H1 (cell line): ENCODE measurements around the gene GPR26. TPM values are rescaled to one million over a fixed set of nuclear protein-coding genes. Genes with fewer than 3 reads are reported as not detected.

ENCODE experiments used
- CTBP2 ChIP-seq: IDR thresholded peaks from 2 replicates; pipeline ENCODE4 v1.7.0; 2011; ENCODE audit warnings: borderline replicate concordance, mild to moderate bottlenecking, moderate library complexity, mixed read lengths, low read length; ENCODE audit not compliant: insufficient read depth, insufficient read length
- HDAC6 ChIP-seq: IDR thresholded peaks from one replicate; pipeline ENCODE4 v1.7.1; 2012; ENCODE audit warnings: low read depth, mild to moderate bottlenecking, inconsistent platforms, low read length, moderate library complexity
- RAD21 ChIP-seq, 2 experiments: IDR thresholded peaks in 1 of 2; conservative IDR thresholded peaks in 1 of 2; 2 replicates each; pipeline ENCODE4 v1.6.1; 2011; ENCODE audit warnings: low read depth in 2 of 2, low read length in 2 of 2, improper control_type of control experiment in 1 of 2, inconsistent platforms in 1 of 2, mild to moderate bottlenecking in 1 of 2, moderate library complexity in 1 of 2
- SAP30 ChIP-seq: fragments of 300-600 bp; sonication (generic); IDR thresholded peaks from 2 replicates; pipeline ENCODE4 v1.7.1; 2012; ENCODE audit warnings: low read length, moderate library complexity, mild to moderate bottlenecking, inconsistent platforms; ENCODE audit not compliant: insufficient read depth, insufficient replicate concordance
- TAF1 ChIP-seq: IDR thresholded peaks from 2 replicates; pipeline ENCODE4 v1.6.1; 2011; ENCODE audit warnings: mild to moderate bottlenecking, low read depth, low read length
- polyA plus RNA-seq, 7 experiments: library from polyadenylated mRNA; depleted of rRNA in 3 of 7; stranded (reverse) in 5 of 7; unstranded in 2 of 7; fragments of >200 nt in 5 of 7; fragments of 200-250 nt in 2 of 7; gene quantifications; 1 replicate in 5 of 7; 2 replicates in 1 of 7; 4 replicates in 1 of 7; pipeline versions ENCODE4 v1.2.1 to v1.2.3, GENCODE V29; 2011 to 2013; ENCODE audit warnings: missing spikeins in 2 of 7, mixed read lengths in 2 of 7
- total RNA-seq: library from RNA; stranded (reverse); fragmentation: NEBNext Ultra II Directional; extraction: Animal tissue kit (Norgen Biotek cat#: 25700); gene quantifications from 2 replicates; pipeline ENCODE4 v1.2.1, GENCODE V29; 2021

Gene GPR26
- total and polyA plus RNA-seq, 2 of the 8 experiments (the other 6 are each of a cell fraction or from before 2014, with no cell fraction given), result 0.09 to 0.21 TPM

DNA sequence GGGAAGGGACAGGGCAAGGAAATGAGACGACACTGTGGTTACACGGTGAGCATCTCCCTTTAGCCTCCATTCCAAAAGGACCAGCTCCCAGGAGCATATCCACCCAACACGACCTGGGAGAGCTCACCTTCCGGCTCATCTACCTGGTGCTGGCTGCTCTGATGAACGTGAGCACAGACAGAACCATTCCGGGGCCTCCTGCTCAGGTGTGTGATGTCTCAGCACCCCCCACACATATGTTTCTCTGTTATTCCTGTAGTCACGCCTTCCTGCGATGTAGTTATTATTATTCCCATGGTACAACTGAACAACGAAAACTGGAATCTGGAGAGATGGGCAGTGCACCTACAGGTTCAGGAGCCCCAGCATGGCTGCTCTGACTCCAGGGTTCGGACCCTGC, 20.5 kb upstream of the GPR26 start (continued):
- no peak for TF ChIP-seq RAD21 (IDR thresholded peaks at IDR 0.05 in 1 of 2, conservative IDR thresholded peaks at IDR 0.05 in 1 of 2; ENCODE audit: low read depth in 2 of 2, low read length in 2 of 2)
- TF ChIP-seq TAF1, result no peak
- no peak for TF ChIP-seq CTBP2
- TF ChIP-seq SAP30, result no peak
- no peak for TF ChIP-seq HDAC6
